Endodermal cell (in vitro differentiated cells): ENCODE measurements around the gene DDX55. TPM values are rescaled to one million over a fixed set of nuclear protein-coding genes. Genes with fewer than 3 reads are reported as not detected.

Experiments
- DNase-seq: peaks from one replicate; pipeline ENCODE4 v3.0.0-alpha.2; 2017
- H3K27ac ChIP-seq: 2 replicates; pipeline ENCODE4 v1.5.1; 2013; ENCODE audit warnings: mild to moderate bottlenecking, low read depth, low read length, moderate library complexity
- H3K27me3 ChIP-seq: 2 replicates; pipeline ENCODE4 v1.6.1; 2013; ENCODE audit warnings: mild to moderate bottlenecking, low read length, moderate library complexity; ENCODE audit not compliant: insufficient read depth, control insufficient read depth, poor library complexity, severe bottlenecking
- H3K36me3 ChIP-seq: 2 replicates; pipeline ENCODE4 v1.7.0; 2013; ENCODE audit warnings: mild to moderate bottlenecking, low read length, moderate library complexity; ENCODE audit not compliant: control insufficient read depth, insufficient read depth
- H3K4me1 ChIP-seq: one replicate; pipeline ENCODE4 v1.7.0; 2013; ENCODE audit warnings: low read length; ENCODE audit not compliant: control insufficient read depth, insufficient read depth
- H3K4me3 ChIP-seq: 2 replicates; pipeline ENCODE4 v1.5.1; 2013; ENCODE audit warnings: mild to moderate bottlenecking, low read length, moderate library complexity
- H3K9ac ChIP-seq: 2 replicates; pipeline ENCODE4 v1.6.1; 2013; ENCODE audit warnings: mild to moderate bottlenecking, low read length, moderate library complexity; ENCODE audit not compliant: poor library complexity, severe bottlenecking; ENCODE audit errors: extremely low read depth
- H3K9me3 ChIP-seq: 2 replicates; pipeline ENCODE4 v1.6.1; 2013; ENCODE audit warnings: mild to moderate bottlenecking, low read length, moderate library complexity; ENCODE audit not compliant: control insufficient read depth
- H3K27ac Mint-ChIP-seq: 2 replicates; pipeline ENCODE4 v1.8.0; 2020; ENCODE audit warnings: mixed read lengths
- H3K27me3 Mint-ChIP-seq: 2 replicates; pipeline ENCODE4 v1.8.0; 2021; ENCODE audit warnings: mild to moderate bottlenecking, mixed read lengths; ENCODE audit not compliant: insufficient read depth
- H3K36me3 Mint-ChIP-seq: 2 replicates; pipeline ENCODE4 v1.8.0; 2020; ENCODE audit warnings: low read depth, mixed read lengths
- H3K4me1 Mint-ChIP-seq: 2 replicates; pipeline ENCODE4 v1.8.0; 2020; ENCODE audit warnings: mixed read lengths
- H3K4me3 Mint-ChIP-seq: 2 replicates; pipeline ENCODE4 v1.8.0; 2020; ENCODE audit warnings: mild to moderate bottlenecking, moderate library complexity, mixed read lengths
- H3K9me3 Mint-ChIP-seq: 2 replicates; pipeline ENCODE4 v1.8.0; 2020; ENCODE audit warnings: mild to moderate bottlenecking, mixed read lengths
- CTCF ChIP-seq: fragments of 200-600 bp; sonication (generic); conservative IDR thresholded peaks from 2 replicates; pipeline ENCODE4 v1.5.0; 2021; ENCODE audit warnings: antibody characterized with exemption, mild to moderate bottlenecking
- WGBS, 2 experiments: methylation state at CpG; one replicate each; pipeline versions ENCODE4 v1.1.5 to v1.1.7; 2013; ENCODE audit warnings: missing lambda C conversion rate in 2 of 2, mixed read lengths in 1 of 2; ENCODE audit not compliant: insufficient coverage in 1 of 2, insufficient read length in 1 of 2; 5-methylcytosine and 5-hydroxymethylcytosine counted together
- total RNA-seq, 2 donors: library from RNA; stranded (reverse); fragmentation: NEBNext Ultra II Directional in 1 of 2; extraction: Animal tissue kit (Norgen Biotek cat#: 25700) in 1 of 2; gene quantifications; 2 replicates in 1 of 2; 3 replicates in 1 of 2; pipeline ENCODE4 v1.2.1, GENCODE V29; 2021

Gene DDX55
- total RNA-seq, 2 donors from 2014 or later = 34.4 to 36.7 TPM

- no peak for DNase-seq
- WGBS, 2 experiments = 95 to 96% methylated on average over 6 to 7 of the region's 7 CpGs
- H3K27me3 ChIP-seq = no peaks in the 10 kb centered on the region
- TF ChIP-seq CTCF = no peak
- peaks cover 57% of the 10 kb centered on the region for H3K36me3 ChIP-seq
- Mint-ChIP-seq H3K27me3 (no peaks in the 10 kb centered on the region), H3K9me3 (no peaks in the 10 kb centered on the region), H3K27ac (no peak overlapping the region), H3K36me3 (peaks cover 40% of the 10 kb centered on the region), H3K4me3 (no peak overlapping the region), H3K4me1 (no peaks in the 10 kb centered on the region)
- H3K9me3 ChIP-seq = no peaks in the 10 kb centered on the region
- H3K9ac ChIP-seq = no peak overlapping the region
- no peak overlapping the region for H3K27ac ChIP-seq
- no peak overlapping the region for H3K4me3 ChIP-seq
- H3K4me1 ChIP-seq = no peaks in the 10 kb centered on the region
Observed at GRCh38 chr12:123643911-123644310, 42.0 kb downstream of the DDX55 start.

GRCh38 chr12:123645380-123645779 lies 43.5 kb downstream of the DDX55 start:
- WGBS, 2 experiments = 100% methylated on average over 3 of the region's 3 CpGs
- no peaks in the 10 kb centered on the region for H3K9me3 ChIP-seq
- no peaks in the 10 kb centered on the region for H3K4me1 Mint-ChIP-seq

GRCh38 chr12:123645878-123646277 lies 44.0 kb downstream of the DDX55 start:
- Histone ChIP-seq H3K9ac (no peak overlapping the region), H3K27me3 (no peaks in the 10 kb centered on the region), H3K4me1 (no peaks in the 10 kb centered on the region), H3K9me3 (no peaks in the 10 kb centered on the region), H3K27ac (no peak overlapping the region), H3K36me3 (peaks cover 70% of the 10 kb centered on the region), H3K4me3 (no peak overlapping the region)
- no peaks in the 10 kb centered on the region for H3K27me3 Mint-ChIP-seq
- H3K9me3 Mint-ChIP-seq = no peaks in the 10 kb centered on the region
- WGBS, 2 experiments = 92 to 97% methylated on average over 5 of the region's 5 CpGs
- peaks cover 49% of the 10 kb centered on the region for H3K36me3 Mint-ChIP-seq
- DNase-seq = no peak
- H3K27ac Mint-ChIP-seq = no peak overlapping the region
- H3K4me3 Mint-ChIP-seq = no peak overlapping the region
- no peak for TF ChIP-seq CTCF
- no peaks in the 10 kb centered on the region for H3K4me1 Mint-ChIP-seq

More at GRCh38 chr12:123645380-123645779, 43.5 kb downstream of the DDX55 start:
- Histone ChIP-seq H3K4me1 (no peaks in the 10 kb centered on the region), H3K9ac (no peak overlapping the region), H3K4me3 (no peak overlapping the region), H3K27me3 (no peaks in the 10 kb centered on the region), H3K36me3 (peaks cover 69% of the 10 kb centered on the region), H3K27ac (no peak overlapping the region)
- H3K4me3 Mint-ChIP-seq = no peak overlapping the region
- H3K9me3 Mint-ChIP-seq = no peaks in the 10 kb centered on the region
- H3K27ac Mint-ChIP-seq = no peak overlapping the region
- H3K36me3 Mint-ChIP-seq = peaks cover 44% of the 10 kb centered on the region
- no peaks in the 10 kb centered on the region for H3K27me3 Mint-ChIP-seq
- no peak for TF ChIP-seq CTCF
- no peak for DNase-seq
